GM19328 (cell line): Measurements from ENCODE around the gene LRP10.

Source experiments
- ATAC-seq: cut with Tn5 transposase; IDR thresholded peaks from one replicate; pipeline ENCODE4 v1.9.1; 2021; ENCODE audit warnings: mild to moderate bottlenecking, moderate library complexity; ENCODE audit not compliant: unreplicated experiment

The LRP10 gene, protein sequence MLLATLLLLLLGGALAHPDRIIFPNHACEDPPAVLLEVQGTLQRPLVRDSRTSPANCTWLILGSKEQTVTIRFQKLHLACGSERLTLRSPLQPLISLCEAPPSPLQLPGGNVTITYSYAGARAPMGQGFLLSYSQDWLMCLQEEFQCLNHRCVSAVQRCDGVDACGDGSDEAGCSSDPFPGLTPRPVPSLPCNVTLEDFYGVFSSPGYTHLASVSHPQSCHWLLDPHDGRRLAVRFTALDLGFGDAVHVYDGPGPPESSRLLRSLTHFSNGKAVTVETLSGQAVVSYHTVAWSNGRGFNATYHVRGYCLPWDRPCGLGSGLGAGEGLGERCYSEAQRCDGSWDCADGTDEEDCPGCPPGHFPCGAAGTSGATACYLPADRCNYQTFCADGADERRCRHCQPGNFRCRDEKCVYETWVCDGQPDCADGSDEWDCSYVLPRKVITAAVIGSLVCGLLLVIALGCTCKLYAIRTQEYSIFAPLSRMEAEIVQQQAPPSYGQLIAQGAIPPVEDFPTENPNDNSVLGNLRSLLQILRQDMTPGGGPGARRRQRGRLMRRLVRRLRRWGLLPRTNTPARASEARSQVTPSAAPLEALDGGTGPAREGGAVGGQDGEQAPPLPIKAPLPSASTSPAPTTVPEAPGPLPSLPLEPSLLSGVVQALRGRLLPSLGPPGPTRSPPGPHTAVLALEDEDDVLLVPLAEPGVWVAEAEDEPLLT

DNA sequence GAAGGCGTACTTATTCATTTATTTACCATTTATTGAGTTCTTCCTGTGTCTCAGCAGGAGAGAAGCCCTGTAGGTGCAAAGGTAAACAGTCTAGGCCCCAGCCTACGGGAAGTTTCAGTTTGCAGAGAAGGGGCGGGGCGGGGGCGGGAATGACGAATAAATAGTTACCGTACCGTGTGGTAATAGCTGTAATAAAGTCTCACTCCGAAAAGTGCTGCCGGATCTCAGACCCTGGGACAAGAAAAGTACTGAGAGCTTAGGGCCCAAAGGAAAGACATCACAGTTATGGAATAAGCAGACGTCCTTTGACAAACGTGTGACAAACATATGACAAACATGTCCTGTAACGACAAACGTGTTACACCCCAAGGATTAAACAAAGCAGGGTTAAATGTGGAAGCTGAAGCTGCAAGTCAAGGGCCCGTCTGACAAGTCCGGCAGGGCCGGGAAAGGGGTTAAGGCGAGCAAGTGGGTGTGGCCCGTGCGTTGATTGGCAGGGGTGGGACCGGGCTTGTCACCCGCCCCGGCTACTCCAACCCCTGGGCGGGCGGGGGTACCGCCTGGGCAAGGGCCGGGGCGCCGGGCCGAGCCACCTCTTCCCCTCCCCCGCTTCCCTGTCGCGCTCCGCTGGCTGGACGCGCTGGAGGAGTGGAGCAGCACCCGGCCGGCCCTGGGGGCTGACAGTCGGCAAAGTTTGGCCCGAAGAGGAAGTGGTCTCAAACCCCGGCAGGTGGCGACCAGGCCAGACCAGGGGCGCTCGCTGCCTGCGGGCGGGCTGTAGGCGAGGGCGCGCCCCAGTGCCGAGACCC lies at the start of gene LRP10:
TSS of gene LRP10 (plus strand) at position 517 of the 809 bp plus-strand sequence. CDS start 564 bp downstream, outside the sequence.
- peak; percentile 78 for ATAC-seq

DNA sequence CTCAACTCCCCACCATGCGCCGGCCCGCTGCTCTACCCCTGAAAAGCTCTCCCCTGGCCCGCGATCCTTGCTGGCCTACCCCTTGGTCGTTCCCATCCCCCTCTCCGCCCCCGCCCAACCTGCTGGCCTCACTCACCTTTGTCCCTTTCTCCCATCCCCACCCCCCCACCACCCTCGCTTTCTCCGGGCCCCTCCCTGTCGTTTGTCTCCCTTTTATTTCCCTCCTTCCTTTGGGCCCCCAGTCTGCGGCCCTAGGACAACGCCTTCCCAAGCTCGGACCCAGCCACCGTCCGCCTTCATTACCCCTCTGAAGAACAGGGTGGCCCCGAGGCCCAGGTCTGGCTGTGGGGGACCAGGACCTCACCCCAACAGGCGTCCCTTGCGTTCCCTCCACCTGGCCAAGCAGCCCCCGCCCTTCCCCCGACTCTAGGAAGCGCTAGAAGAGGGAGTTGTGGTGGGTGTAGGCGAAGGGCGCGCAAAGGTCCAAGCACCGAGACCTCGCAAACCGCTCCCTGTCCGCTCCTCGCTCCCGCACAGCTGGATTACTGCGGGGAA lies 49.4 kb upstream of the LRP10 start:
- no peak for ATAC-seq

DNA sequence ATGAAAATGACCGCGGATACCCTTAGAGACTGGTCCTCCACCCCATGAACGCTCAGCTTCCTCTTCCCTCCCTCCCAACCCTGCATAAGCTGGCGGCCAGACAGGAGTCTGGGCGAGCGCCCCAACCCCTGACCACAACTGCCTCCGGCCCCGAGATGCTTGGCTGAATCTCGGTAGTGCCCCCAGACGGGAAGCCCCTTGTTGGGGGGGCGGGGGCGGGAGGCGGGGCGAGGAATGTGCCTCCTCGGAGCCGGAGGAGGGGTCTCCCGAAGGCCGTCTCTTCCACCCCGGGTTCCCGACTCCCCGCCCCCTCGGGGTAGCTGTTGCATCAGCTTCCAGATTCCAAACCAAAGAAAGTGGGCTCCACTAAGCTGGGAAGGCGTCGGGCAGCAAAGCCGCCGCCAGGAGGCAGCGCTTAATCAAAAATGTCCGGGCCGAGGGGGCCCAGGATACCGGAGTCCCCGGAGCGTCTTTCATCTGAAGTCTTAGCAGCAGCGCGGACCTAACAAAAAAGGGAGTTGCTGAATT lies 48.9 kb upstream of the LRP10 start:
- ATAC-seq = peak; percentile 56

DNA sequence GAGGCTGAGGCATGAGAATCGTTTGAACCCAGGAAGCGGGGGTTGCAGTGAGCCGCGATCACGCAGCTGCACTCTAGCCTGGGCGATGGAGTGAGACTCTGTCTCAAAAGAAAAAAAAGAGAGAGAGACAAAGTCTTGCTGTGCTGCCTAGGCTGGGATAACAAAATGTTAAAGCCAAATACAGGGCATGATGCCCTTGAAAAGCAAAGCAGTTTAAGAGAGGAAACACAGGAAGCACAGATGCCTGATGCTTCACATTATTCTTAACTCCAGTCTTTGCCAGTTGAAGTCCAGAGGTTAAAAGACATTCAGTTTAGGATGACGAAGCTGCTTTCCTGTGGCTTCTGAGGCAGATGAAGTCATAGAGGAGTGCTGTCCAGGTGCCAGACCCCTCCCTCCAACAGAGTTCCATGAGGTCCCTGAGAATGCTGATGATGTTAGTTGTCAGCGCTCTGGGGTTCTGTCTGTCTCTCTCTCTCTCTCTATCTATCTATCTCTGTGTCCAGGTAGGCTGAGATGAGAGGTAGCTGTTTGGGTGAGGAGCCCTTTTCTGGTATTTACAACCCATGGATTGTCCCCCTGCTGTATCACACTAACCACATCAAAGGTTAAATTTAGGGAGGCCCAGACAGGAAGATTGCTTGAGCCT lies 46.7 kb upstream of the LRP10 start:
- no peak for ATAC-seq

DNA sequence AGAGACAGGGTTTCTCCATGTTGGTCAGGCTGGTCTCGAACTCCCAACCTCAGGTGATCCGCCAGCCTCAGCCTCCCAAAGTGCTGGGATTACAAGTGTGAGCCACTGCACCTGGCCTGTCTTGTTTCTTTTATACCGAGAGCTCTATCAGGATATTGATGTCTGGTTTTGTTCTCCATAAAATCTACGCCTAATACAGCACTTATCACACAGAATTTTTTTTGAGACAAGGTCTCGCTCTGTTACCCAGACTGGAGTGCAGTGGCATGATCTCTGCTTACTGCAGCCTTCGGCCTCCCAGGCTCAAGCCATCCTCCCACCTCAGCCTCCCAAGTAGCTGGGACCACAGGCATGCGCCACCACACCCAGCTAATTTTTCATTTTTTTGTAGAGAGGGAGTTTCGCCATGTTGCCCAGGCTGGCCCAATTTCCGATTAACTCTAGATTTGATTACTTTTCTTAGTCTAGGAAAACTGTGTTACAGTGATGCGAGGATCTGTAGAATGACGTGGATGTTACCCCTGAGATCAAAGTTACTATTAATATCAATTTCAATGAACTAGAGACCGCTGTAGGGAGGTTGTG lies 42.4 kb upstream of the LRP10 start:
- peak; percentile 11 for ATAC-seq

DNA sequence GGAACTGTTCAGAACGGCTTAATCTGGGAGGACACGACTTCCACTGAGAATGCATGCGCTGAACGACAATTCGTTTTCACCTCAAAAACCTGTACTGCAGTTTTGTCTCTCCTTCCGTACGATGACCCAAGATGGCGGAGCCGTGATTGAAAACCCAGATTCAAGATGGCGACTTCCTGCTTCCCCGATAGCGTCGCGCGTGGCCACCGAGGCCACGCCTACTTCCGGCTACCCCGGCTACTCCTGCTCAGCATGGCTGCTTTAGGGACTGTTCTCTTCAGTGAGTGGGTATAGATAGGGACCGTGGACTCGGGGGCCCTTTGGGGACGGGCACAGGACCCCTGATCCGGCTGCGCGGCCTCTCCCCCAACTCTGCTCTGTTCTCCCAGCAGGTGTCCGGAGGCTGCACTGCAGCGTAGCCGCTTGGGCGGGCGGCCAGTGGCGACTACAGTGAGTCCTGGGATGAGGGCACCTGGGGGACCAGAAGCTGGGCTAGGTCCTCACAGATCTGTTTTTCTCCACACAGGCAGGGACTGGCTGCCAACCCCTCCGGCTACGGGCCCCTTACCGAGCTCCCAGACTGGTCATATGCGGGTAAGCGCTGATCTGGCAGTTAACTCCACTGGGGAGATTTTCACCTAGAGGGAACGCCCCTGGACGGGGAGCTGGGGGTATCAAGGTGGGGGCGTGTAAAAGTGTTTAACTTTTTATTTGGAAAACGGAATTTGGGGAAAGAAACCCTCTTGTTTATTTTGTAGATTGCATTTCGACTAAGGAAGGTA lies 41.7 kb upstream of the LRP10 start, which contains the start of gene MRPL52:
TSS of gene MRPL52 (plus strand) at position 227 of the 782 bp plus-strand sequence. CDS start at position 253, 26 bp downstream.
- peak; percentile 89 for ATAC-seq

DNA sequence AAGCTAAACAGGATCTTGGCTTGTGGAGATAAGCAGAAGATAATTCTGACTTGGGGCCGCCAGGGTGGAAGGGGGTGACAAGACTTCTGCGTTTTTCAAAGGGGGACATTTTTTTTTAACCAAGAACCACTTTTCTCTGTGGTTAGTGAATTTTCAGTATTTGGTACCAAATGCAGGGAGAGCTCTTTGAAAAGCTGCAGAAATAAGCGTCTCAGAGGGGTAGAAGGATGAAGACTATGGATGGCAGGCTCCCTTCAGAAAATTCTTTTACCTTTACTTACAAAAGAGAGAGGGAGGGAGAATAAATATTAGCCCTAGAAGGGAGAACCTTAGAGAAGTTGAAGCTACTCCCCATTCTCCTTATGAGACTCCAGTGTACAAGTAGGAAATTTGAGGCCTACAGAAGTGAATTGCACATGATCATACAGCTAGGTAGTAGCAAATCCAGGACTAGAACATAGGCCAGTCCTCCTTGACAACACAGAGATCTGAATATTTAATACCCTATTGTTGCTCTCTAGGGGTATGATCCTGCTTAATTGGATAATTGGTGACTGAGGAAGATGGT lies 41.0 kb upstream of the LRP10 start:
- no peak for ATAC-seq

DNA sequence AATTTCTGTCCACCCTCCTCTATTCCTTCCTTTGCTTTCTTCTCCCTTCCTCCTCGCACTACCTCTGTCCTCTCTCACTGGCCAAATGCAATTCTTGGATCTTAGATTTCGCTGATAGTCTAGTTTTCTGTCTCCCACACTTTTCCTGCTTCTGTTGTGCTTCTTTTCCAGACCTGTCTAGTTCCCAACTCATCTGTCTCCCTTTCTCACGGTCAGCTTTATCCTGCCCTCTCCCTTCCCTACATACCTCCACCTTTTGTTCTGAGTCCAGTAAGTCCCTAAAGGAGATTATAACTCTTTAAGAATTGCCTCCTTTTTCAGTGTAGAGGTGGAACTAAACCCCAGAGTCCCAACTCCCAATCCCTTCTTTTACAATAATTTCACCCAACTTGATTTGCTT lies 36.0 kb upstream of the LRP10 start:
- no peak for ATAC-seq

DNA sequence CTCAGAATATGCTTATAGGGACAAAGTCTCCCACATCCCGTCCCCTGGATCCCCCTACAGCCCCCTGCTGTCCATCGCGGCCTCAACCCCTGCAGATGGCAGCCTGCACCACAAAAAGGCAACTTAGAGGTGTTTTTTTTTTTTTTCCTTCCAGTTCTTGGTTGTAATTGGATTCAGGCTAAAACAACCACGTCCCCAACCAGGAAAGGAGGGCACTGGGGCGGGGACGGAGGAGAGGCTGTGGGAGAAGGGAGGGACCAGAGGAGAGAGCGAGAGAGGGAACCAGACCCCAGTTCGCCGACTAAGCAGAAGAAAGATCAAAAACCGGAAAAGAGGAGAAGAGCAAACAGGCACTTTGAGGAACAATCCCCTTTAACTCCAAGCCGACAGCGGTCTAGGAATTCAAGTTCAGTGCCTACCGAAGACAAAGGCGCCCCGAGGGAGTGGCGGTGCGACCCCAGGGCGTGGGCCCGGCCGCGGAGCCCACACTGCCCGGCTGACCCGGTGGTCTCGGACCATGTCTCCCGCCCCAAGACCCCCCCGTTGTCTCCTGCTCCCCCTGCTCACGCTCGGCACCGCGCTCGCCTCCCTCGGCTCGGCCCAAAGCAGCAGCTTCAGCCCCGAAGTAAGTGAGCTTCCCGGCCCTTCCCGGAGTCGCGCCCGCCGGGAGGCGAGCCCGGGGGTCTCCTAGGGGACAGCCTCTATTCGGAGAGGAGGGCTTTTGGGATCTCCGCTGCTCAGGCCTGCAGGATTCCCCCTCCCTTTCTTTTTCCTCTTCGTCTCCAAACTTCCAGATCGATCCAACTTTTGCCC lies 35.0 kb upstream of the LRP10 start, which contains the start of gene MMP14:
TSS of gene MMP14 (plus strand) at position 285 of the 813 bp plus-strand sequence. CDS start at position 518, 233 bp downstream.
- ATAC-seq = no peak

DNA sequence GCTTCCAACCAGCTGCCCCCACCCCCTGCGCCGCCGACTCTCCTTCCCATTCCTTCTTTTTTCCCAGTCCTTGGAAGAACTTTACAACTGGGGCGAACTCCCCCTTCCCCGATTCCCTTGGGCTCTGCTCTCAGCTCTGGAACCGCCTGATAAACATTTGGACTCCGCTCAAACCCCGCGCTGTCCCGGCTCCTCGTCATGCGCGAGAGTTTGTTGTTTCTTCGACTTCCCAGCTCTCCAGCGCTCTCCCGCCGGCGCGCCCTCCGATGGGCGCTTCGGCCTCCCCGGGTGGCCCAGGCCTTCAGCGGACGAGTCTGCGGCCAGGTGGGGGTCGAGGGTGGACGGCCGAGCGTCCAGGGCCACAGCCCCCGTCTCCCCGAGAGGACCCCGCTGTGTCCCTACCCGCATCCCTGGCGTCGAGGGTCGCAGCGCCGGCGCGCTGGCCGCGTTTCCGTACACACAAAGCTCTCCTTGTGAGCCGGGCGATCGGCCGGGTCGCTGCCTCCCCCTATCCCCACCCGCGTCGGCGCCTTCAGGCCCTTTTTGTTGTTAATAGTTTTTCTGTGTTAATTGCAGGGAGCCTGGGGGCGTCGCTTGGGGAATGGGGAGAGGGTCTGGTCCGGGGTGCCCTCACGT lies 34.3 kb upstream of the LRP10 start:
- ATAC-seq = no peak

DNA sequence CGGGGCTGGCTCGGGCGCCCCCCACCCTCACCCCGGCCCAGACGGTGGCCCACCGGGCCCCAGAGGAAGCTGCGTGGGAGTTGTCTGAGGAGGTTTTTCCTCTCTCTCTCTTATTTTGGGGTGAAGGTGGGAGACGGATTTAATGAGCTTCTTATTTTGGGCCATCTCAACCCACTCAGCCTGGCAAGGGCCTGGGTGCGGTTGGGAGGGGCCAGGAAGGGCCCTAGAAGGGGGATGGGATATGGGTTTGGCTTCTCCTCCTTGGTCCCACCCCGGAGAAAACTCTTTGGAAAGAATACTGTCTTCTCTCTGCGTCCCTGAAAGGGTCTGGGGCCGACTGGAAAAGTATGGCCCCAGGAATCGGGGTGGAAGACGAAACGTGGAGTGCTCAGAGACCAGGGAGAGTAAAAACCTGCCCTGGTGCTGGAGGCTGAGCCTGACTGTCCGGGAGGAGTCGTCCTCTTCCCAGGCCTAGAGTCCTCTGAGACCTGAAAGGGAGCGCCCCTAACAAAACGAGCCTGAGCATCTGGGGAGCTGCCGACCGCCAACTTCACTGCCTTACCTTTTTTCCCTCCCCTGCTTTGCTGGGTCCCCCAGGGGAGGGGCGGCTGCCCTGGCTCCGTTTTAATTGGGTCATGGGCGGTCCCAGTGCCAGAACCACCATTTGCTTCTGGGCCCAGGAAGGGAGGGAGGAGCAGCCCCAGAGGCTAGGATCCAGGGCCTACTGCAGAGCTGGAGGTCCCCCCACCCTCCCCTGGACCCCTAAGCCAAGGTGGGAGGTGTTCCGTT lies 33.6 kb upstream of the LRP10 start:
- ATAC-seq = no peak

DNA sequence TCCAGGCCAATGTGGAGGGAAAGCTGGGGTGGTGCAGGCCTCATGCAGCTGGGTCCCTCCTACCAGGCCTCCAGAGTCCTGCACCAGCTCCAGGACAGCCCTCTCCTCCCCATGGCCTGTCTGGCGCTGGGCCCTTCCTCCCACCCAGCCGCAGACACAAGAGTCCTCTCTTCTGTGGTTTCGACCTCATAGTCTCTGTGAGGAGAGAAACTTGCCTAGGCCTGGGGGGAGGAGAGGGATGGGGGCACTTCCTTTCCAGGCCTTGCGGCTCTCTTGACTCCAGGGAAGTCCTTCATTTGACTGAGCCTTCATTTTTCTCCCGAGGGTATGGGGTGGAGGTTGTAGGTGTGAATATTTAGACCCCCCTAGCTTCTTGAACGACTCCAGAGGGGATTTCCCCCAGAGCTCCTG lies 32.9 kb upstream of the LRP10 start:
- no peak for ATAC-seq

DNA sequence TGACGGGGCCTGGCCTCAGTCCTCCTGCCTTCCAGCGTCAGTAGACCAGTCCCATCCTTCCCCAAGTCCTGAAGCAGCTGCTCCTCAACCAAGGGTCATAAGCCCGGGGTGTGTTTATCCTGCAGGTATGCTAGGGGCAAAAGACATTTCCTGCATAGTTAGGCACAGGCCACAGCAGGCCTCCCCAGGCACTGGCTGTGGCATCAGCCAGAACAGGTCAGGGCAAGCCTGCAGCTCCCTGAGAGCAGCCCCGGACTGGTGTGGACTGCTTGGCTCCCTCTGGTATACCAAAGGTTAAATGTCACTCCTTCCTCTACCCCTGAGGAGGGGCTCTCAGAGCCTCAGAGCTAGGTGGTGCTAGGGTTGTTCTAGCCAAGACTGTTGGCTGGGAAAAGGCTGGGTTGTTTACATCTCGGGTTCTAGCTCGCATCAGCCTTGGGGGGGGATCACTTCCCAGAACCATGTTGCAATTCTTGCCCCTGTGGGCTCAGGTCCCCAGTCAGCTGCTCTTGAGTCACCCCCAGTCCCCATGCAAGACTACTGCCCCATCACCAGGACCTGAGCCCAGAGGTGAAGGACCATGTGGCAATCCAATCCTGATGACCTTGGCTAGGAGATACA lies 32.3 kb upstream of the LRP10 start:
- no peak for ATAC-seq

DNA sequence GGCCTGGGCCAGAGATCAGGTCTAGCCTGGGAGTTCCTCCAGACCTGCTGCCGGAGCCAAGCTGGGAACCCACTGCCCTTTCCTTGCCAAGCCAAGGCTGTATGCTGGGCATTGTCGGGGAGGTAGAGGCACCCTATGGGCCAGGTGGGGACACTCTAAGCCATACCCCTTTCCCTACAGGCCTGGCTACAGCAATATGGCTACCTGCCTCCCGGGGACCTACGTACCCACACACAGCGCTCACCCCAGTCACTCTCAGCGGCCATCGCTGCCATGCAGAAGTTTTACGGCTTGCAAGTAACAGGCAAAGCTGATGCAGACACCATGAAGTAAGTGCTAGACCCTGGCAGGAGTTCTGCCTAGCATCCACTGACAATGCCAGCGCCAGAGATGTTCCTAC lies 30.2 kb upstream of the LRP10 start:
- no peak for ATAC-seq

DNA sequence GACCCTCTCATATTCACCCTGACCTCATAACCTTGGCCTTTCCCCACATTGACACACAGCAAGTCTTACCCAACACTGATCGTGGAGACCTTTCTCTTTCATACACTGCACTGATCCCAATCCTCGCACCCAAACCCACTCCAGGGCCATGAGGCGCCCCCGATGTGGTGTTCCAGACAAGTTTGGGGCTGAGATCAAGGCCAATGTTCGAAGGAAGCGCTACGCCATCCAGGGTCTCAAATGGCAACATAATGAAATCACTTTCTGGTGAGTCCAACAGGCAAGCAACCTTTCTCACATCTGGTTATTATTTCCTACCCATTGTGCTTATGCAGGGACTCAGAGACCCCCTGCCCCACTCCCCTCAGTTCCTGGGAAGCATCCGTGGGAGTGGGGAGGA lies 29.8 kb upstream of the LRP10 start:
- ATAC-seq = no peak
